DOHH2 (cell line): Measurements from ENCODE around the gene ZDHHC6.

ENCODE experiments used
- CTCF ChIP-seq: fragments of 200-600 bp; sonication (generic); IDR thresholded peaks from one replicate; pipeline ENCODE4 v1.5.1; 2014; ENCODE audit warnings: antibody characterized with exemption, mild to moderate bottlenecking, low read depth, low read length; ENCODE audit not compliant: poor library complexity, severe bottlenecking
- EZH2phosphoT487 ChIP-seq: fragments of 200-600 bp; sonication (generic); IDR thresholded peaks from 2 replicates; pipeline ENCODE4 v1.6.1; 2017; ENCODE audit warnings: borderline replicate concordance, mild to moderate bottlenecking, antibody characterized with exemption, low read length, moderate library complexity, mixed read lengths

GRCh38 chr10:112429147-112429546 is 17.6 kb downstream of the ZDHHC6 start:
- TF ChIP-seq CTCF (no peak), EZH2phosphoT487 (no peak)
